ENCODE measurements around the gene LTO1. TPM values are rescaled to one million over a fixed set of nuclear protein-coding genes. Genes with fewer than 3 reads are reported as not detected.
A peak's percentile ranks its signal among the peaks of the same experiment; 100 is the strongest.

LTO1 gene
- total RNA-seq, 1 experiment from 2014 or later = 25.3 TPM

- no peak overlapping the region for H3K27ac ChIP-seq (ENCODE audit: insufficient read length, low read depth, low read length)
- no peak overlapping the region for H3K56ac ChIP-seq (ENCODE audit: insufficient read length, low read depth, low read length)
- no peaks in the 10 kb centered on the region for H3K79me2 ChIP-seq (ENCODE audit: insufficient read depth, low read length)
- no peak overlapping the region for H3K14ac ChIP-seq (ENCODE audit: insufficient read depth, low read length)
- H3K23me2 ChIP-seq (ENCODE audit: insufficient read length, low read depth, low read length, poor library complexity, severe bottlenecking) = no peaks in the 10 kb centered on the region
- no peak overlapping the region for H4K5ac ChIP-seq (ENCODE audit: insufficient read length, low read depth, low read length)
- H3K9me3 ChIP-seq (ENCODE audit: control insufficient read depth, low read depth, low read length) = no peaks in the 10 kb centered on the region
- H3K9ac ChIP-seq (ENCODE audit: extremely low read depth, insufficient read length, low read length) = no peak overlapping the region
- Mint-ChIP-seq H3K4me1 (peaks cover 21 to 26% of the 10 kb centered on the region in 2 experiments), H3K27ac (0 out of 7 replicates have a peak overlapping the region, but pooled peaks of 1 of the 3 experiments have one; percentile 62), H3K27me3 (ENCODE audit: low read depth) (no peaks in the 10 kb centered on the region), H3K36me3 (ENCODE audit: insufficient read depth in 1 of 3, low read depth in 3 of 3) (peaks cover 16 to 31% (median 27%) of the 10 kb centered on the region in 3 experiments; a peak in 6 of 7 replicates), H3K4me3 (no peak overlapping the region), H3K9me3 (no peaks in the 10 kb centered on the region)
- H2BK5ac ChIP-seq (ENCODE audit: insufficient read length, low read length) = no peak overlapping the region
- WGBS (ENCODE audit: extremely low coverage, insufficient read length, low lambda C conversion rate) = no CpG with 5 or more reads among the region's 6 CpGs
- no peak overlapping the region for H2AK5ac ChIP-seq (ENCODE audit: insufficient read length, low read length)
- TF ChIP-seq CTCF (conservative IDR thresholded peaks at IDR 0.05) = no peak
- H3K4ac ChIP-seq (ENCODE audit: low read depth, low read length) = no peak overlapping the region
- H3K79me1 ChIP-seq (ENCODE audit: insufficient read depth, low read depth, low read length, poor library complexity, severe bottlenecking) = no peaks in the 10 kb centered on the region
- no peak overlapping the region for H4K8ac ChIP-seq (replicated peaks; ENCODE audit: insufficient read length, low read depth, low read length)
- no peak overlapping the region for H3K23ac ChIP-seq (ENCODE audit: insufficient read length, low read depth, low read length)
- no peaks in the 10 kb centered on the region for H3K4me1 ChIP-seq (ENCODE audit: insufficient read depth, low read length)
- H2BK12ac ChIP-seq (ENCODE audit: insufficient read length, low read depth, low read length) = no peak overlapping the region
- no peak overlapping the region for H3K4me2 ChIP-seq (ENCODE audit: insufficient read depth, insufficient read length, low read length)
- no peak overlapping the region for H3T11ph ChIP-seq (ENCODE audit: low read length)
- DNase-seq = no peak
- no peaks in the 10 kb centered on the region for H4K20me1 ChIP-seq (ENCODE audit: control insufficient read depth, insufficient read depth, insufficient read length)
- no peak overlapping the region for H2BK120ac ChIP-seq (ENCODE audit: low read depth, low read length, poor library complexity, severe bottlenecking)
- no peak overlapping the region for H2BK20ac ChIP-seq (ENCODE audit: low read depth, low read length, poor library complexity, severe bottlenecking)
- H3K18ac ChIP-seq (ENCODE audit: insufficient read length, low read depth, low read length) = no peak overlapping the region
- no peak overlapping the region for H2BK15ac ChIP-seq (ENCODE audit: low read depth, low read length)
- no peak overlapping the region for H2AFZ ChIP-seq (ENCODE audit: low read length)
- H4K91ac ChIP-seq (ENCODE audit: insufficient read length, low read depth, low read length) = no peak overlapping the region
- H3K27me3 ChIP-seq (ENCODE audit: insufficient read depth, low read length) = no peaks in the 10 kb centered on the region
Measured at GRCh38 chr11:69663326-69663725, 11.8 kb downstream of the LTO1 start.
